A549 (cell line): ENCODE results near the gene KCNG1. TPM values are rescaled to one million over a fixed set of nuclear protein-coding genes. Genes with fewer than 3 reads are reported as not detected.

Experiments
- ATAC-seq, 2 experiments: fragments of 200-7000 bp in 1 of 2; fragments of >200 bp in 1 of 2; cut with Nextera tagmentation in 1 of 2; cut with Tn5 transposase in 1 of 2; 3 replicates each; pipeline versions ENCODE4 v1.8.0 to v1.9.1; 2018 to 2020; ENCODE audit warnings: mild to moderate bottlenecking in 1 of 2, moderate library complexity in 1 of 2
- CTCF ChIA-PET: fragments of 300-600 bp; sonication (Branson Sonifier 250); formaldehyde crosslinking; extraction: SDS; loops from one replicate; lab custom pipeline; 2021; ENCODE audit warnings: antibody characterized with exemption, inconsistent platforms; lab: Yijun Ruan, JAX
- POLR2A ChIA-PET: fragments of 350-600 bp; formaldehyde crosslinking; extraction: SDS; loops from one replicate; lab custom pipeline; 2021; ENCODE audit warnings: antibody characterized with exemption, inconsistent platforms; lab: Yijun Ruan, JAX
- DNase-seq, 2 experiments: peaks; one replicate each; pipeline versions ENCODE4 v3.0.0 to v3.0.0-alpha.2; 2011 to 2016; ENCODE audit warnings: low read depth in 1 of 2, low spot score in 1 of 2
- FAIRE-seq: peaks from 2 replicates; lab custom pipeline; 2011; peaks lifted over from hg19 to GRCh38; lab: Jason Lieb, UNC
- H3K27ac ChIP-seq, 2 experiments: fragments of >200 bp; sonication (Bioruptor Twin); formaldehyde crosslinking; 3 replicates each; pipeline ENCODE4 v1.5.1; 2016 to 2017
- H3K4me1 ChIP-seq: fragments of >200 bp; sonication (Bioruptor Twin); formaldehyde crosslinking; 3 replicates; pipeline ENCODE4 v1.6.1; 2016
- H3K4me2 ChIP-seq: fragments of >200 bp; sonication (Bioruptor Twin); formaldehyde crosslinking; 3 replicates; pipeline ENCODE4 v1.6.1; 2016
- H3K4me3 ChIP-seq: fragments of >200 bp; sonication (Bioruptor Twin); formaldehyde crosslinking; 3 replicates; pipeline ENCODE4 v1.5.1; 2016
- H3K9me3 ChIP-seq: fragments of >200 bp; sonication (Bioruptor Twin); formaldehyde crosslinking; 3 replicates; pipeline ENCODE4 v1.6.1; 2016
- CHD2 ChIP-seq: fragments of 150-350 bp; IDR thresholded peaks from 2 replicates; pipeline ENCODE4 v1.6.1; 2014; ENCODE audit warnings: low read length; ENCODE audit not compliant: partially characterized antibody
- CHD4 ChIP-seq: fragments of 200-600 bp; sonication (generic); IDR thresholded peaks from 2 replicates; pipeline ENCODE4 v1.6.1; 2016; ENCODE audit warnings: antibody characterized with exemption, mild to moderate bottlenecking, borderline replicate concordance
- EP300 ChIP-seq, 2 experiments: fragments of >200 bp; sonication (Bioruptor Twin); formaldehyde crosslinking; IDR thresholded peaks; 2 replicates in 1 of 2; 3 replicates in 1 of 2; pipeline ENCODE4 v1.6.1; 2016 to 2017
- FOSL2 ChIP-seq, 2 experiments: fragments of 450-650 bp in 1 of 2; fragments of >200 bp in 1 of 2; sonication (Bioruptor Twin) in 1 of 2; formaldehyde crosslinking; IDR thresholded peaks; 2 replicates each; pipeline versions ENCODE4 v1.5.0 to v1.6.1; 2016 to 2020; ENCODE audit warnings: mild to moderate bottlenecking in 1 of 2, moderate library complexity in 1 of 2
- HDAC2 ChIP-seq: fragments of 200-600 bp; sonication (generic); IDR thresholded peaks from 2 replicates; pipeline ENCODE4 v1.6.1; 2016
- HOXB13 ChIP-seq: fragments of 250-450 bp; sonication (Bioruptor Pico); IDR thresholded peaks from 2 replicates; pipeline ENCODE4 v1.5.0; 2020; ENCODE audit warnings: low read depth, mild to moderate bottlenecking, moderate library complexity
- HOXB5 ChIP-seq: fragments of 250-450 bp; sonication (Bioruptor Pico); IDR thresholded peaks from 2 replicates; pipeline ENCODE4 v1.5.0; 2020; ENCODE audit warnings: mild to moderate bottlenecking, moderate library complexity
- JUNB ChIP-seq: fragments of >200 bp; sonication (Bioruptor Twin); formaldehyde crosslinking; IDR thresholded peaks from 2 replicates; pipeline ENCODE4 v1.6.1; 2016
- KDM1A ChIP-seq: fragments of 200-600 bp; sonication (generic); IDR thresholded peaks from 2 replicates; pipeline ENCODE4 v1.6.1; 2016; ENCODE audit warnings: low read depth, mild to moderate bottlenecking
- KDM5A ChIP-seq: fragments of 200-600 bp; sonication (generic); IDR thresholded peaks from 2 replicates; pipeline ENCODE4 v1.6.1; 2016; ENCODE audit warnings: antibody characterized with exemption, mild to moderate bottlenecking
- MAZ ChIP-seq: fragments of 150-350 bp; IDR thresholded peaks from 2 replicates; pipeline ENCODE4 v1.6.1; 2014; ENCODE audit warnings: antibody characterized with exemption, low read depth, low read length, borderline replicate concordance
- NR3C1 ChIP-seq: fragments of >200 bp; sonication (Bioruptor Twin); formaldehyde crosslinking; IDR thresholded peaks from 3 replicates; pipeline ENCODE4 v1.6.1; 2017
- POLR2A ChIP-seq: IDR thresholded peaks from 2 replicates; pipeline ENCODE4 v1.6.1; 2012; ENCODE audit warnings: mild to moderate bottlenecking, low read length
- RAD21 ChIP-seq, 2 experiments: fragments of >200 bp in 1 of 2; sonication (Bioruptor Twin) in 1 of 2; formaldehyde crosslinking in 1 of 2; IDR thresholded peaks in 1 of 2; conservative IDR thresholded peaks in 1 of 2; 2 replicates in 1 of 2; 3 replicates in 1 of 2; pipeline ENCODE4 v1.6.1; 2012 to 2018; ENCODE audit warnings: inconsistent platforms in 1 of 2
- RCOR1 ChIP-seq: fragments of 150-350 bp; IDR thresholded peaks from 2 replicates; pipeline ENCODE4 v1.6.1; 2014; ENCODE audit warnings: antibody characterized with exemption, low read length, low read depth
- RFX5 ChIP-seq: fragments of 450-650 bp; IDR thresholded peaks from 2 replicates; pipeline ENCODE4 v1.7.1; 2014; ENCODE audit warnings: antibody characterized with exemption, mild to moderate bottlenecking, moderate library complexity
- SMC3 ChIP-seq: fragments of >200 bp; sonication (Bioruptor Twin); formaldehyde crosslinking; IDR thresholded peaks from 3 replicates; pipeline ENCODE4 v1.6.1; 2018; ENCODE audit warnings: inconsistent platforms
- ZC3H11A ChIP-seq: fragments of 450-650 bp; IDR thresholded peaks from 2 replicates; pipeline ENCODE4 v1.6.1; 2014; ENCODE audit warnings: antibody characterized with exemption, mild to moderate bottlenecking
- ZSCAN20 ChIP-seq: fragments of 250-450 bp; sonication (Bioruptor Pico); IDR thresholded peaks from 2 replicates; pipeline ENCODE4 v1.8.0; 2022; ENCODE audit warnings: mild to moderate bottlenecking, moderate library complexity
- WGBS: methylation state at CpG from one replicate; pipeline ENCODE4 v1.1.6; 2017; ENCODE audit errors: missing lambda C conversion rate; 5-methylcytosine and 5-hydroxymethylcytosine counted together
- polyA plus RNA-seq, 4 experiments: library from polyadenylated mRNA; depleted of rRNA in 3 of 4; stranded (reverse); fragments of >200 nt; fragmentation: RNase III in 1 of 4; extraction: RNeasy Plus Mini Kit Qiagen cat#74134 plus additional on column Dnase treatment in 1 of 4; gene quantifications; 2 replicates in 3 of 4; 3 replicates in 1 of 4; pipeline ENCODE4 v1.2.3, GENCODE V29; 2011 to 2017
- TF ChIP-seq, protein P1 (sequence below): fragments of >200 bp; sonication (Bioruptor Twin); formaldehyde crosslinking; IDR thresholded peaks from 3 replicates; pipeline ENCODE4 v1.6.1; 2016
- TF ChIP-seq, protein P2 (sequence below): fragments of 250-450 bp; sonication (Bioruptor Pico); IDR thresholded peaks from 2 replicates; pipeline ENCODE4 v1.5.0; 2021; ENCODE audit warnings: mild to moderate bottlenecking, moderate library complexity, borderline replicate concordance
- TF ChIP-seq, protein P3 (sequence below): fragments of >200 bp; sonication (Bioruptor Twin); formaldehyde crosslinking; IDR thresholded peaks from 2 replicates; pipeline ENCODE4 v1.6.1; 2016
- TF ChIP-seq, protein P4 (sequence below): fragments of 150-350 bp; IDR thresholded peaks from 2 replicates; pipeline ENCODE4 v1.6.1; 2014; ENCODE audit warnings: low read depth, mild to moderate bottlenecking, low read length

Gene KCNG1
- polyA plus RNA-seq, 2 of the 4 experiments (the other 2 are of a cell fraction) = 8.5 to 12.3 TPM

DNA sequence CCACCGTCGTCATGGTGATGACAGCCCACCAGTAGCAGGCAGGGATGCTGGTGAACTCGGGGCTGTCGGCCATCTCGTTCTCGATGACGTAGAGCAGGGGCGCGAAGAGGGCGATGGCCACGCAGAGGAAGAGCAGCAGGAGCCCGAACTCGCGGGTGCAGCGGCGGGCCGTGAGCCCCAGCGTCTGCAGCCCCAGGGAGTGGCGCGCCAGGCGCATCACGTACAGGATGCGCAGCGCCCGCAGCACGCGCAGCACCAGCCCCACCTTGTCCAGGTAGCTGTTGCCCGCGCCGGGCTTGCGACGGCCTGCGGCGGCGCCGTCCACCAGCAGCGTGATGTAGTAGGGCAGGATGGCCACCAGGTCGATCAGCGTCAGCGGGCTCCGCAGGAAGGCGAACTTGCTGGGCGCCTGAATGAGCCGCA is 18.6 kb downstream of the KCNG1 start (continued):
- no peak for TF ChIP-seq SMC3

DNA sequence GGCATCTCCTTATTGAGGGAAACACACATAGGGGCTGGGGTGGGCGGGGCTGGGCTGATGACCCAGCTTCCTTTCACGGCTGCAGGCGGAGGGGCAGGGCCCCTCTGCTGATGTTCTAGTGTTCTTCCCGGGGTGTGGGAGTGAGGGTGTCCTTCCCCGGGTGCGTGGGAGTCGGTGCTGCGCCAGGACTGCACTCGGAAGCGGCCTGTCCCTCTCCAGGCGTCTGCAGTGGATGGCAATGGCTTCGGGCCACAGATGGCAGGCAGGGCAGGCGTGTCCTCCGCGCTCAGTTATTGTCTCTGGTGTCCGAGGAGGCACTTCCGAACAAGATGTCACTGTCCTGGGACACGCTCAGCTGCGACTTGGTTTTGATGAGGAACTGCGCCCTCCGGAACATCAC is 19.2 kb downstream of the KCNG1 start:
- no peak overlapping the region for H3K4me2 ChIP-seq
- H3K4me3 ChIP-seq = no peak overlapping the region
- TF ChIP-seq CHD4 = no peak
- no peaks in the 10 kb centered on the region for H3K4me1 ChIP-seq
- no peak for DNase-seq
- ChIA-PET POLR2A (no interaction called here), CTCF (interaction anchor here (1.1 to 1.3 kb wide), 4 partner anchors 12 to 303 kb away, joined by 3 to 5 read pairs (median 4); no protein-coding TSS in a partner anchor)
- H3K9me3 ChIP-seq = no peaks in the 10 kb centered on the region
- ATAC-seq = no peak
- WGBS = 93% methylated on average over 15 of the region's 21 CpGs
- FAIRE-seq = no peak
- no peak overlapping the region for H3K27ac ChIP-seq

DNA sequence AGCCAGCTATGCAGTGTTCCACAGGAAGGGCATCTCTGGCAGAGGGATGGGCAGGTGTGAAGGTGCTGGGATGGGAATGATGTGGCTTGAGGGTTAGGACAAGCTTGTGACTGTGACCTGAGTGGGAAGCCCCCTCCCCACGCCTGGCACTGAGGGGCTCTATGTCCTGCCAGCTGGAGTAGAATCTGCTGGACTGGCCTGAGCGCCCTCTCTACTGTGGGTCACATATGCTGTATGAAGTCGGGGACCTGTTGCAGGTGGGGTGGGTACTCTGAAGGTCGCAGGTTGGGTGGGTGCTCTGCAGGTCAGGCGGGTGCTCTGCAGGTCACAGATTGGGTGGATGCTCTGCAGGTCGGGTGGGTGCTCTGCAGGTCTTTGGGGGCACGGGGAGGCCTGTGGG is 20.3 kb downstream of the KCNG1 start:
- TF ChIP-seq HOXB13 (CRISPR knock-in tag) (no peak), NR3C1 (no peak), ZSCAN20 (no peak), JUNB (no peak), SMC3 (no peak), RFX5 (no peak), POLR2A (no peak), KDM5A (no peak)
- TF ChIP-seq, protein P1, sequence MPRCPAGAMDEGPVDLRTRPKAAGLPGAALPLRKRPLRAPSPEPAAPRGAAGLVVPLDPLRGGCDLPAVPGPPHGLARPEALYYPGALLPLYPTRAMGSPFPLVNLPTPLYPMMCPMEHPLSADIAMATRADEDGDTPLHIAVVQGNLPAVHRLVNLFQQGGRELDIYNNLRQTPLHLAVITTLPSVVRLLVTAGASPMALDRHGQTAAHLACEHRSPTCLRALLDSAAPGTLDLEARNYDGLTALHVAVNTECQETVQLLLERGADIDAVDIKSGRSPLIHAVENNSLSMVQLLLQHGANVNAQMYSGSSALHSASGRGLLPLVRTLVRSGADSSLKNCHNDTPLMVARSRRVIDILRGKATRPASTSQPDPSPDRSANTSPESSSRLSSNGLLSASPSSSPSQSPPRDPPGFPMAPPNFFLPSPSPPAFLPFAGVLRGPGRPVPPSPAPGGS = no peak
- TF ChIP-seq, protein P2, sequence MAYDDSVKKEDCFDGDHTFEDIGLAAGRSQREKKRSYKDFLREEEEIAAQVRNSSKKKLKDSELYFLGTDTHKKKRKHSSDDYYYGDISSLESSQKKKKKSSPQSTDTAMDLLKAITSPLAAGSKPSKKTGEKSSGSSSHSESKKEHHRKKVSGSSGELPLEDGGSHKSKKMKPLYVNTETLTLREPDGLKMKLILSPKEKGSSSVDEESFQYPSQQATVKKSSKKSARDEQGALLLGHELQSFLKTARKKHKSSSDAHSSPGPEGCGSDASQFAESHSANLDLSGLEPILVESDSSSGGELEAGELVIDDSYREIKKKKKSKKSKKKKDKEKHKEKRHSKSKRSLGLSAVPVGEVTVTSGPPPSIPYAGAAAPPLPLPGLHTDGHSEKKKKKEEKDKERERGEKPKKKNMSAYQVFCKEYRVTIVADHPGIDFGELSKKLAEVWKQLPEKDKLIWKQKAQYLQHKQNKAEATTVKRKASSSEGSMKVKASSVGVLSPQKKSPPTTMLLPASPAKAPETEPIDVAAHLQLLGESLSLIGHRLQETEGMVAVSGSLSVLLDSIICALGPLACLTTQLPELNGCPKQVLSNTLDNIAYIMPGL (CRISPR knock-in tag) = no peak
- TF ChIP-seq, protein P3, sequence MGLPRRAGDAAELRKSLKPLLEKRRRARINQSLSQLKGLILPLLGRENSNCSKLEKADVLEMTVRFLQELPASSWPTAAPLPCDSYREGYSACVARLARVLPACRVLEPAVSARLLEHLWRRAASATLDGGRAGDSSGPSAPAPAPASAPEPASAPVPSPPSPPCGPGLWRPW = no peak
- TF ChIP-seq, all 56 proteins: peak for 0
- Histone ChIP-seq H3K4me3 (no peak overlapping the region), H3K4me2 (no peak overlapping the region), H3K9me3 (no peaks in the 10 kb centered on the region), H3K27ac (no peak overlapping the region), H3K4me1 (peaks cover 1% of the 10 kb centered on the region; the same call in 1 of the 3 replicates)
- DNase-seq = no peak
- ATAC-seq = no peak
- no peak for FAIRE-seq
- CTCF ChIA-PET = interaction anchor here (1.1 to 1.4 kb wide), 3 partner anchors 11 to 305 kb away, joined by 3 to 9 read pairs (median 5); no protein-coding TSS in a partner anchor
- POLR2A ChIA-PET = no interaction called here
- WGBS = 33% methylated on average over 5 of the region's 7 CpGs

DNA sequence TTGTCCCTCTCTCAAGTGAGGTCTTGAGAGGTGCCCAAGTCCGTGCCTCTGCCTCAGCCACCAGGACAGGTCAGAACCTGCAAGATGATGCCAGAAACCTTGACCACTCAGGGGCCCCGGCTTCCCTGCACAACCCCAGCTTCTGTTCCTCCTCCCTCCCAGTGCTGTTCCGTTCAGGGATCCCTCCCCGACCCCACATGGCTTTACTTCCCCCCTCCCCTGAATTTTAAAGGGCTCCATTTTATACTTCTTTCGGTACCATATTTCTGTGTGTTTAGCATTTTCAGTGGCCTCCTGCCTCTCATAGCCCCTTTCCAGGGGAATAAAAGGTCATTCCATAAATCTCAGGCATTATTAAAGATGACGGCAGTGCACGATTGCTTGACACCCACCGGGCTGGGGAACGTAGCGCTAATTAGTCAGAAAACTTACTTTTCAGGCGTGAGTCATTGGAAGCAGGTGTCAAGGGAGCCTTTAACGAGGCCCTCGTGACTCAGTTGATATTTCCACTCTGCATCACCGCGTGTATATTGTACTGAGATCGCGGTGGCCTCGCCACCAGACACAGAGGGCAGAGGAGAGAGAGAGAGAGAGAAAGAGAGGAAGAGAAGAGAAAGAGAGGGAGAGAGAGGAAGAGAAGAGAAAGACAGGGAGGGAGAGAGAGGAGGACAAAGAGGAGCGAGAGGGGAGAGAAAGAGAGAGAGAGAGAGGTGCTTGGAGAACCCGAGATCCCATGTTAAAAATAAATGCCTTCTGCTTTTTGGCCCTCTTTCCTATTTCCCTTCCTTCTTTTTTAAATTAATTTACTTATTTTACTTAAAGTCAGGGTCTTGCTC is 21.3 kb downstream of the KCNG1 start:
- POLR2A ChIA-PET = no interaction called here
- CTCF ChIA-PET = interaction anchor here (1.1 to 1.4 kb wide), 3 partner anchors 14 to 306 kb away, joined by 5 to 9 read pairs (median 5); no protein-coding TSS in a partner anchor
- ATAC-seq = no peak
- Histone ChIP-seq H3K9me3 (no peaks in the 10 kb centered on the region), H3K4me1 (peaks cover 11% of the 10 kb centered on the region), H3K27ac (no peak overlapping the region), H3K4me2 (no peak overlapping the region), H3K4me3 (no peak overlapping the region)
- no peak for TF ChIP-seq SMC3
- no peak for TF ChIP-seq HOXB5
- no peak for TF ChIP-seq ZC3H11A
- no peak for TF ChIP-seq HDAC2
- TF ChIP-seq RAD21 (conservative IDR thresholded peaks at IDR 0.05 in 1 of 2, IDR thresholded peaks at IDR 0.05 in 1 of 2) = no peak
- no peak for TF ChIP-seq RCOR1
- TF ChIP-seq, protein P4, sequence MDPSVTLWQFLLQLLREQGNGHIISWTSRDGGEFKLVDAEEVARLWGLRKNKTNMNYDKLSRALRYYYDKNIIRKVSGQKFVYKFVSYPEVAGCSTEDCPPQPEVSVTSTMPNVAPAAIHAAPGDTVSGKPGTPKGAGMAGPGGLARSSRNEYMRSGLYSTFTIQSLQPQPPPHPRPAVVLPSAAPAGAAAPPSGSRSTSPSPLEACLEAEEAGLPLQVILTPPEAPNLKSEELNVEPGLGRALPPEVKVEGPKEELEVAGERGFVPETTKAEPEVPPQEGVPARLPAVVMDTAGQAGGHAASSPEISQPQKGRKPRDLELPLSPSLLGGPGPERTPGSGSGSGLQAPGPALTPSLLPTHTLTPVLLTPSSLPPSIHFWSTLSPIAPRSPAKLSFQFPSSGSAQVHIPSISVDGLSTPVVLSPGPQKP = no peak
- no peak for TF ChIP-seq KDM1A
- TF ChIP-seq MAZ = no peak
- no peak for TF ChIP-seq CHD2
- TF ChIP-seq EP300 (IDR thresholded peaks at IDR 0.05) = no peak
- TF ChIP-seq FOSL2 (IDR thresholded peaks at IDR 0.05) = no peak
- no peak for TF ChIP-seq FOSL2 (CRISPR knock-in tag; IDR thresholded peaks at IDR 0.05)
- WGBS = 69% methylated on average over 20 of the region's 20 CpGs
- FAIRE-seq = no peak
- DNase-seq = no peak
